NCI-H2227 treated with DMSO at 0.1 percent for 48 hours (cell line): Measurements from ENCODE around the gene CNIH4.
"Not testable (repeated sequence)": the region's sequence is repeated elsewhere in the genome, so short reads cannot be mapped to it uniquely, and the experiment has no call there.

Experiments used
- DNase-seq: peaks from one replicate; lab custom pipeline; 2025; lab: John Stamatoyannopoulos, UW

CNIH4 gene

DNA sequence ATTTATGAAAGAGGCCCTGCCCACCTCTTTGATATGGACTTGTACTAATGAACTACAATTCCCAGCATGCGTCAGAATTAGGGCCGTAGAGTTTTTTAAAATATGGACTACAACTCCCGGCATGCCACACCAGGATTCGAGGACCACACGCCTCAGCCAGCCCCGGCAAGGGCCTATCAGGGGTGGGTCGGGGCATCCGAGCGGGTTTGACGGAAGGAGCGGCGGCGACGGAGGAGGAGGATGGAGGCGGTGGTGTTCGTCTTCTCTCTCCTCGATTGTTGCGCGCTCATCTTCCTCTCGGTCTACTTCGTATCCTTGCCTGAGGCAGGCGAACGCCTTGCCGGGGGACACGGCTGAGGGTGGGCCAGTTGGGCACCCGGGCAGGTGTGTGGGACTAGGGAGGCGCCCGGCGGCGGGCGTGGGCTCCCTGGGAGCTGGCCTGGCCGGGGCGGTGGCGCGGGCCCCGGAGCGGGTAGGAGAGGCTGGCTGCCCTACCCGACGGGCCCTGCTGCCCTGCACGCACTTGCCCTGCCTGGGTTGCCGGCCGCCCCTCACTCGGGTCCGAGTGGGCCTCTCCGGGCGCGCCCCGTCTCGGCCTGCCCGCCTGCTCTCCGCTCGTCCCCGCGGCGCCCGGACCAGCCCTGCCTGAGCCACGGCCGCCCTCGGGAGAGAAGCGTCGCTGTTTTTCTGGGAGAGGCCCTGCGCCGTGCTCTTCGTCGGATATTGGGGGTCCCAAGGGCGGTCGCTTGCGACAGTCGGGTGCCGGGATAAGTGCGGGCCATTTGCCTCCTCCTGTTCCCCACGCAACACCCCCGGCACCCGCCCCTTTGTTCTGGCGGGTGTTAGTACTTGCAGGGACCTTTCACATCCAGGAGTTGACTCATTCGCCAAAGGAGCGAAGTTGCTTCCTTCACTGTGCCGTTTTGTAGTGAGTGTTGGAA is at the start of gene CNIH4:
Gene CNIH4 (plus strand): TSS at position 195 of the 941 bp plus-strand sequence. CDS start 46 bp downstream, at position 241.
- peak; percentile 90 for DNase-seq

DNA sequence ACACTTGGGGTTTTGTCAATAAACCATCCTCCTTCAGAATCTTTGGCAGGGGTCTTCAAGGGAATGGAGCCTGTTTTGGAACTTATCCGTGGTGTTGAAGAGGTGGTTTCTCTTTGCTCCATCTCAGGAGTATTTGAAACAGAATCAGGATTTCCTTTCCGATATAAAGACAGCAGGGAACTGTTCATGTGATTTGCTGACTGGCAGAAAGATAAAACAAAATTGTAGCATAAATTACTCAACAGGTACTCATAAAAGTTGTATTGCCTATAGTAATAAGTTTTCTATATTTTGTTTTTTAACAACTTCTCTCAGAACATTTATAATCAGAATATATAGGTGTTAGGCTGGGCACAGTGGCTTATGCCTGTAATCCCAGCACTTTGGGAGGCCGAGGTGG is 48.6 kb upstream of the CNIH4 start:
- DNase-seq, result no peak

DNA sequence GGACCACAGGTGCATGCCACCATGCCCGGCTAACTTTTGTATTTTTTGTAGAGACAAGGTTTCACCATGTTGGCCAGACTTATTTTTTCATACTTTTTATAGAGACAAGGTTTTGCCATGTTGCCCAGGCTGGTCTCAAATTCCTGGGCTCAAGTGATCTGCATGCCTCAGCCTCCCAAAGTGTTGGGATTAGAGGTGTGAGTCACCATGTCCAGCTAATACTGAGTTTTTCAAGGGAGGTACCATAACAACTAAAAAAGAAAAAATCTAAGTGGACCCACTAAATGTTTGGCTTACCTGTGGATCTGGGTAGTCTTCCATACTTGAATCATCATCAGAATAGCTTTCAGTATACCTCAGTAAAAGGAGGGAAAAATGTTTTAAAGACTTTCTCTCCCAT is 45.2 kb upstream of the CNIH4 start:
- DNase-seq, result not testable (repeated sequence)

DNA sequence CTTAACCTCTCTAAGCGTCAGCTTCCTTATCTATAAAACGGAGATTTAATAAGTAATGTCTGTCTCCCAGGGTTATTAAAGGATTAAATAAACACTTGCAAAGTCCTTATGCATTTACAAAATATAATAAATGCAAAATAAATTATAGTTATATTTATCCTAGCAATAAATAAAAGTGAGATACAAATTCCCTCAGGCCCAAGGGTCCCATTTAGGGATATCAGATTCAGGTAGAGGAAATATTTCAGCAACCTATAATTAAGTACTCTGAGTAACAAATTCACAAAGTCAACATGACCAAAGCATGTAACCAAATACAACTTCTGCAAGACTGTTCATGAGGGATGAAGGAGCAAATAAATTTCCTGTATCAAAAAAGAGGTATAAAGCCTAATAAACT is 44.7 kb upstream of the CNIH4 start:
- DNase-seq, result no peak

DNA sequence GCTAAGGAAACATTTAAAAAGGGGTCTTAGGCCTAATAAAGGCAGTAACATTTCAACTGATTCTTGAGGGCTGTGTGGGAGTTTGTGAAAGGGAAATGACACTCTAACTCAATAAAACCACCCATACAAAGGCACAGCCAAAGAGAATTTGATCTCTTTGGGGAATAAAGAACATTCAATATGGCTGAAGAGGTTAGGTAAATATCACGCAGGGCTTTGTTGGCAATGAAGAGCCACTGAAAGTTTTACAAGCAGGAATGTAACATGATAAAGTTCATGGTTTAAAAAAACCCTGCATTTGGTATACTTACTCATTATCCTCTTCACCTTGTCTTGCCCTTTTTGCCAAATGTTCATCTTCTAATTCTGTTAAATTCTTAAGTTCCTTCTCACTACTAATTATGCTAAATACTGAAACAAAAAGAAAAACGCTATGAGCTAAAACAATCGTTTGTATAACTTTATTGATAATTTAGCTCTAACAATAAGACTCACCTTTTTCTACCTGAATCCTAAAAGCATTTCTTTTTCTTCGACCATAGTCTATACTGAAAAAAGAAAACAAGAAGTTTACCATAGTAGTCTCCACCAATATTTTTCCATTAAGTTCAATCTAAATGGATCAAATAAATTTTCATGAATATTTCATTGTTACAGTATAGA is 39.2 kb upstream of the CNIH4 start:
- DNase-seq, result no peak

DNA sequence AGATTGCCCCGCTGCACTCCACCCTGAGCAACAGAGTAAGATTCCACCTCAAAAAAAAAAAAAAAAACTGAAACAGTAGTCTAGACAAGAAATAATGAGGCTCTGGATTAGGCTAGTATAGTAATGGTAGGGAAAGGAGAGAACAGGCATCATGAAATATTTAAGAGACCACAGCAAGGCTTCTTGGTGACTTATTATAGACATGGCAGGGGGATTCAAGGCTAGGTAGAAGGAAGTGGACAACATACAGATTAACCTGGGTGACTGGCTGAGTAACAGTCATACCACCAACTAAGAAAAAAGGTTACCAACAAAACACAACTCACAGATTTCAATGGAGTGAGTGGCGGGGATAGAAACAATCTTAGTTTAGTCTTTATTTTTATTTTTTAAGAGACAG is 35.0 kb upstream of the CNIH4 start:
- DNase-seq, result no peak

DNA sequence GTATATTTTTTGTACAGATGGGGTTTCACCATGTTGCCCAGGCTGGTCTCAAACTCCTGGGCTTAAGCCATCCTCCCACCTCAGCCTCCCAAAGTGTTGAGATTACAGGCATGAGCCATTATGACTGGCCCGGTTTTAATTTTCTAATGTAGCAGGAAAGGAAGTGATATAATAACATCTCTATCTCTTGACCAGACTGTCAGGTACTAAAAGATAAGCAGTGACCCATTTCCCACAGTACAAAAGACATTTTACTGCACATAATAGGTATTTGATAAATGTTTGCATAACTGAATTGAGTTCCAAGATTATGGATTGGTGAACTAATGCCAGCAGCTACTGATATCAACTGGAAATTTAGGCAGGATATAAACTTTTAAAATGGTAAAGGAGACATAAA is 30.7 kb upstream of the CNIH4 start:
- DNase-seq, result no peak

DNA sequence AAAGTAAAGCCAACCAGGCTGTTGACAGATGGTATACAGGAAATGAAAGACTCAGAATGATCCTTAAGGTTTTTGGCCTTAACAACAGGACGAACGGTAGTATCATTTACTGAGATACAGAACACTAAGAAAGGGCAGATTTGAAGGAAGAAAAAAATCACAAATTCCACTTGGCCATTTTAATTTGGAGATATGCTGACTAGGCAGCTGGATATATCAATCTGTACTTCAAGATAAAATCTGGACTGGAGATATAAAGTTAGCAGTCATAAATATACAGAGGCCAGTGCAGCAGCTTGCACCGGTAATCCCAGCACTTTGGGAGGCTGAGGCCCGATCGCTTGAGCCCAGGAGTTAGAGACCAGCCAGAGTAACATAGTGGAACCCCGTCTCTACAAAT is 28.0 kb upstream of the CNIH4 start:
- no peak for DNase-seq

DNA sequence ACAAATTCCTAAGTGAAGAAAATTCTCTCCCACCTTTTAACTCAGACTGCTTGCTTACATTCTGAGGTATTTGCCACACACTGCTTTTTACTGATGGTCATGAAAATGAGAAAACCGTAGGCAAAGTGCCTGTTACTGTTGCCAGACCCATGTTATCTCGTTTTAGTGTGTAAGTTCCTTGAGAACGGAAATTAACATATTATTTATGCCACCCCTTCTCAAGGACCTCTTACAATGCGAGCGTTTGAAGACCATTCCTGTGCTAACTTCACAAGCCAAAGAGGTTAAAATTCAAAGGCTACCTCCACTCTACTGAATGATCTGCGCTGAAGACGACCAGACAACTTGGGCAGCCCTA is 27.2 kb upstream of the CNIH4 start:
- DNase-seq, result no peak

DNA sequence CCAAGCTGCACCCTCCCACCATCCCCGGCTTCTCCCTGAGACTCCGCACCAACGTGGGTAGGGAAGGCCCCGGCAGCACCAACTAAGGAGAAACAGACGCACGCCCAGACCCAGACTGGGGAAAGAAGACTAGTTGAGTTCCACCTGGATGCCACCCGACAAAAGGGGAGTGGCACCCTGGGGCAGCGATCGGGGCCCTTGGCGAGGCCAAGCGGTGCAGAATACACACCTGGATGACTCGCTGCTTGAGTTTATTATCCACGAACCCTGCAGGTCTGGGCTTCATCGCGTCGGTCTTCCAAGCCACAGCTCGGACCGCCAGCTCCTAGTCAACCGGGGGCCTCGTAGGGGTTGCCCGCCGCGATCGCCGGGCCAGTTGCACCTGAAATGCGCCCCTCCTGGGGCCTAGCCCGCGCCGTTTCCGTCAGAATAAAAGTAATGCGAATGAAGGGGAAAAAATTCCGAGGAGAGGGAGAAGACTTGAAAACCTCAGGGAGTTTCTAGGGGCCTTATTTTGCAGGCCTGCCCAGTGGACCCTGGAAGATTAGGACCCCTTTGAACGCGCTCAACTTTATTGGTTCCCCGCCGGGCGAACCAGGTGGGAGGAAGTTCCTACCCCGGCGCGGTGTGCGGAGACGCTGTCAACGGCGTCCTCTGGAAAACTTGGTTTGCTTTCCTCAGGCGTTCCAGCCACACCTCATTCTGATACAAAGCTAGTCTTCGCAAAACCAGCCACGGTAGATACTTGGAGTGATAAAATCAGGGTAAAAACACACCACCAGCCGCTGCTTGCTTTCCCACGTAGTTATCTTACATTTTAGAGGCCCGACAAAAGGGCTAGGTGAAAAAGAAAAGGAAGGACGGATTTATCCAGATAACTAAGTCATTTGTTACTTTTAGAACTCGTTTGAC is 26.6 kb upstream of the CNIH4 start, which contains the start of gene NVL:
Gene NVL (minus strand): TSS at position 331 of the 912 bp plus-strand sequence. CDS start 45 bp downstream, at position 286.
- peak; percentile 90 for DNase-seq

DNA sequence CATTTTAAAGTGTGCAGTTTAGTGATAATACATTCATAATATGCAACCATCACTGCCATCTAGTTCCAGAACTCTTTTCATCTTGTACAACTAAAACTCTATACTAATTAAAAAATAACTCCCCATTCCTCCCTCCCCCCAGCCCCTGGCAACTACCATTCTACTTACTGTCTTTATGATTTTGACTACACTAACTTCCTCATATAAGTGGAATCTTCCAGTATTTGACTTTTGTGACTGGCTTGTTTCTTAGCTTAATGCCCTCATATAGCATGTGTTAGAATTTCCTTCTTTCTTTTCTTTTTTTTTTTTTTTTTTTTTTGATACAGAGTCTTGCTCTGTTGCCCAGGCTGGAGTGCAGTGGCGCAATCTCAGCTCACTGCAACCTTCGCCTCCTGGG is 25.4 kb upstream of the CNIH4 start:
- no peak for DNase-seq

DNA sequence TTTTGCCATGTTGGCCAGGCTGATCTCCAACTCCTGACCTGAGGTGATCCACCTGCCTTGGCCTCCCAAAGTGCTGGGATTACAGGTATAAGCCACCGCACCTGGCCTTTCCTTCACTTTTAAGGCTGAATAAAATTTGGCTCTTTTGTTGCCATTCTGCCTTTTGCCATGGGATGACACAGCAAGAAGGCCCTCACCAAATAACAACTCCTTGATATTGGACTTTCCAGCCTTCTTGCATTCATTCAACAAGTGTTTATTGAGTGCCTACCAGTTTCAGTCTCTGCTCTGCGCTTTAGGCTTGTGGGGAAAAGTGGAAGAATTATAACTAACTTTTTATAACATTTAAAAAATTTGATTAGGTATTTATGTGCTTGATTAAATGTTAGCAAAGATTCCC is 24.9 kb upstream of the CNIH4 start:
- no peak for DNase-seq

DNA sequence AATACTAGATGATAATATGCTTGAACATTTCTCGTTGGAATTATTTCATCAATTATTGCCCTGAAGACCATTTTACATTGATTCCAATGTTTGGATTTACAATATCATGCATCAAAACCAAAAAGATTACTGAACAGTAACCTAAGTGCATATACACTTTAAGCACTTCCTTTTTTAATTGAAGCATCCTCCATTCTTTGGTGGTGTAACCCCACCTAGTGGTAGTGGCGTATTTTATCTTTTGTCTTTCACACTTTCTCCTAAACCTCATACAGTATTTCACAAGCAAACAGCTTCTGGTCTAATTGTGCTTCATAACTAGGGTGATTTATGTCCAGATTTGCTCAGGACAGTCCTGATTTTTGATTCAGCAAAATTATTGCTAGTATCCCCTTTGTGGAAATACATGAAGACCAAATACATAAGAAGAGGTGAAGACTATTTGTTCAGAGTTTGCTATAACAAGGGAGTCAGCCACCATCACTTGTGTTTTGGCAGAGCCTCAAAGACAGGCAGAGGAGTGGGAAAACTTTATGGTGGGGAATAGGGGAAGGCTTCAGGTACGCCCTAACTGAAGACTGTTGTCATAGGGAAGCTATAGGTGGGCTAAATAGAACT is 23.3 kb upstream of the CNIH4 start:
- DNase-seq, result peak; percentile 62

DNA sequence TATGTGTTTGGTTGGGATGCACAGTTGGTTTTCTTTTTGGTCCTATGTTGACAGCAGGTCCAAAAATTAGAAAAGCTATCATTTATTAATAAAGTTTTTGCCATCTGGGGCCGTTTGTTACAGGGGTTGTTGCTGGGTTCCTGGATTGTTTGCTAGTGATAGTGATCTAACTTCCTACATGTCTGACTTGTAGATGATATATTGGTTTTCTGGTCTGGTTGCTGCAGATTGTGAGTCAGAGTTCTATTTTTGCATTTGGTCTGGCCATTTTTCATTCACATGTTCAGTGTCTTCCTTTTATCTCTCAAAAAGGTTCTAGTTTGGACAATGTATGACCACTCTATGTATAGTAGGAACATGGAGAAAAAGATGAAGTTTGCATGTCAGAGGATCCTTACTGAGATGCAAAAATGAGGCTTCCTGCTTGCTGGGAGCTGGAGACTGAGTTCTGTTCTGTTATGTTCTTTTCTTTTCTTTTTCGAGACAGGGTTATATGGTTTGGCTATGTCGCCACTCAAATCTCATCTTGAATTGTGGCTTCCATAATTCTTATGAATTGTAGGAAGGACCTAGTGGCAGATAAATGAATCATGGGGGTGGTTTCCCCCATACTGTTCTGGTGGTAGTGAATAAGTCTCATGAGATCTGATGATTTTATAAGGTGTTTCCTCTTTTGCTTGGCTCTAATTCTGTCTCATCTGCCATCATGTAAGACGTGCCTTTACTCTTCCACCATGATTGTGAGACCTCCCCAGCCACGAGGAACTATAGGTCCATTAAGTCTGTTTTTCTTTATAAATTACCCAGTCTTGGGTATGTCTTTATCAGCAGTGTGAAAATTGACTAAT is 22.5 kb upstream of the CNIH4 start:
- DNase-seq, result no peak

DNA sequence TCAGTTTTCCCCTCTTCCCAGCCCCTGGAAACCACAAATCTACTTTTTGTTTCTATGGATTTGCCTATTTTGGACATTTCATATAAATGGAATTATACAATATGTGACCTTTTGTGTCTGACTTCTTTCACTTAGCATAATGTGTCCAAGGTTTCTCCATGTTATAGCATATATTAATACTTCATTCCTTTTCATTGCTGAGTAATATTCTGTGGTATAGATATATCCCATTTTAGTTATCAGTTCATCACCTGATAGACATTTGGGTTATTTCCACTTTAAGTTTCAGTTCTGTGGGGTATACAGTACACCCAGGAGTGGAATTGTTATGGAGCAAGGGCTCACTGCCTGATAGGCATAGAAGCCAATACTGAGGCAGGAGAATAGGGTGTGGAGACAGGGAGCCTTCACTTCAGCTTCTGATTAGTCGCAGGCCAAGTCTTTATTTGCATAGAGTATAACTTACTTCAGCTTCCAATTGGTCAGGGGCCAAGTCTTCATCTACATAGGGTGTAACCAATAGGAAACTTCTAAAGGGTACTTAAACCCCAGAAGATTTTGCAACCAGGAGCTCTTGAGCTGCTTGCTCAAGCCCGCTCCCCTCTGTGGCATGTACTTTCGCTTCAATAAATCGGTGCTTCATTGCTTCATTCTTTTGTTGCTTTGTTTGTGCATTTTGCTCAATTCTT is 18.4 kb upstream of the CNIH4 start:
- DNase-seq, result no peak

DNA sequence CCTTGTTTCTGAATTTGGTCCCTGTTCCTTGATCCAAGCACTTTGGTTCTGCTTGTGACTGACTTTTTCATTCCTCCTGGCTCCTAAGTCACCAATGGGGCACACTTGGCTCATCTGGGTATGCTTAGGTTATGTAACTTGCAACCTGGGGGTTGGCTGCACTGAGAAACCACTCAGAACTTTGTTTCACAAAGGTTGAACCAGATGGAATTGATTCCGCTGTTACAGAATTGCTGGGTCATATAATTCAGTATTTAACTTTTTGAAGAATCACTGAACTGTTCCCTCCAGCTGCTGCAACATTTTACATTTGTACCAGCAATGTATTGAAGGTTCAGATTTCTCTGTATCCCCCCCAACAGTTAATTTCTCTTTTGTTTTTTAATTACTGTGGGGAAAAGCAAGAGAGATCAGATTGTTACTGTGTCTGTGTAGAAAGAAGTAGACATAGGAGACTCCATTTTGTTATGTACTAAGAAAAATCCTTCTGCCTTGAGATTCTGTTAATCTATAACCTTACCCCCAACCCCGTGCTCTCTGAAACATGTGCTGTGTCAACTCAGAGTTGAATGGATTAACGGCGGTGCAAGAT is 17.1 kb upstream of the CNIH4 start:
- DNase-seq, result no peak

DNA sequence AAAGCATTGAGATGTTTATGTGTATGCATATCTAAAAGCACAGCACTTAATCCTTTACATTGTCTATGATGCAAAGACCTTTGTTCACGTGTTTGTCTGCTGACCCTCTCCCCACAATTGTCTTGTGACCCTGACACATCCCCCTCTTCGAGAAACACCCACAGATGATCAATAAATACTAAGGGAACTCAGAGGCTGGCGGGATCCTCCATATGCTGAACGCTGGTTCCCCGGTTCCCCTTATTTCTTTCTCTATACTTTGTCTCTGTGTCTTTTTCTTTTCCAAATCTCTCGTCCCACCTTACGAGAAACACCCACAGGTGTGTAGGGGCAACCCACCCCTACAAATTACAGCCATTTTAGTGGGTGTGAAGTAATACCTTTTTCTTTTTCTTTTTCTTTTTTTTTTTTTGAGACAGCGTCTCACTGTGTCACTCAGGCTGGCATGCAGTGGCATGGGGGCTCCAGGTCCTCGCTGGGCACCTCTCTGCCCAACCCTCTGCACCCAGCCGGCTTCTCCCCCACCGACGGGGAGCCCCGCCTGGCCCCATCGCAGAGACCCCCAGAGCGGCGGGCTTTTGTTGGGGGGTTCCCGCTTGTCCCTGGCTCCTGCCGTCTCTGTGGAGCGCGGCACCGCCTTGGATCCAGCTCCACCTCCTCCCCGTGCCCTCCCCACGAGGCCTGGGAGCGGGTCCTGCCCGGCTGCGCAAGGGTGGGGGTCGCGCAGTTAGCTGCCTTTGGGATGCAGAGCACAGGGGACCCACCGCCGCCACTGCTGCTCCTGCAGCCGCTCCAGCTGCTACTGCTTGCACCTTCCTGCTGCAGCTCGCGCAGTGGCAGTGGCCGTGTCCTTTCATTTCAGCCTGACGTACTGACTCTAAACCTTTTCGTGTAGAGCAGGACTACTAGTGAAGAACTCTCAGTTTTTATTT is 16.0 kb upstream of the CNIH4 start:
- not testable (repeated sequence) for DNase-seq

DNA sequence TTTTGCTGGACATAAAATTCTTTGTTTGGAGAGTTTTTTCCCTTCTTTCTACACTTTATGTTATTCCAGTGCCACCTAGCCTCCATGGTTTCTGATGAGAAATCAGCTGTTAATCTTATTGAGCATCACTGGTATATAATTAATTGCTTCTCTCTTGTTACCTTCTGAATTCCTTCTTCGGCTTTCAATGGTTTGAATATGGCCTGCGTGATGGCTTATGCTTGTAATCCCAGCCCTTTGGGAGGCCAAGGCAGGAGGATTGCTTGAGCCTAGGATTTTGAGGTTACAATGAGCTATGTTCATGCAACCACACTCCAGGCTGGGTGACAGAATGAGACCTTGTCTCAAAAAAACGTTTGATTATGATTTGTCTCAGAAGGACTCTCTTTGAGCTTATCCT is 13.0 kb upstream of the CNIH4 start:
- no peak for DNase-seq

DNA sequence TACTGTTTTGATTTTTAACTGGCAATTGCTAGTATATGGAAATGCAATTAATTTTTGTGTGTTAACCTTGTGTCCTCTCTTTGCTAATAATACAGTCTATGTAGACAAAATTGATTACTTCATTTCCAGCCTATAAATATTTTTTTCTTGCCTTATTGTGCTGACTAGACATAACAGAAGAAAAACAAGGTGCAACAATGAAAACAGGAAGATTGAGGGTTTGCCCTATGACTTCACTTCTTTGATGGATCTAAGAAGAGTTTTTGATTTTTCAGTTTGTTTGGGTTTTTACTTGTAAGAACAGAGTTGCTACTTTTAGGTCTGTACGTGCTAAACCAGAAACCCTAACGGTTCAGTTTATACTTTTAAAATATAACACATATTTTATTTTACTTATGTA is 8.5 kb upstream of the CNIH4 start:
- DNase-seq, result no peak
